GM21360 (cell line): ENCODE data around the gene TBCCD1.
A peak's percentile ranks its signal among the peaks of the same experiment; 100 is the strongest.
"Not testable (repeated sequence)": the region's sequence is repeated elsewhere in the genome, so short reads cannot be mapped to it uniquely, and the experiment has no call there.

Experiments used
- ATAC-seq: cut with Tn5 transposase; IDR thresholded peaks from one replicate; pipeline ENCODE4 v1.9.1; 2021; ENCODE audit warnings: mild to moderate bottlenecking, moderate library complexity; ENCODE audit not compliant: unreplicated experiment

The TBCCD1 gene

GRCh38 chr3:186596568-186597287, 29.6 kb upstream of the TBCCD1 start:
- ATAC-seq, result no peak

GRCh38 chr3:186594591-186595113, 27.5 kb upstream of the TBCCD1 start:
- no peak for ATAC-seq

DNA sequence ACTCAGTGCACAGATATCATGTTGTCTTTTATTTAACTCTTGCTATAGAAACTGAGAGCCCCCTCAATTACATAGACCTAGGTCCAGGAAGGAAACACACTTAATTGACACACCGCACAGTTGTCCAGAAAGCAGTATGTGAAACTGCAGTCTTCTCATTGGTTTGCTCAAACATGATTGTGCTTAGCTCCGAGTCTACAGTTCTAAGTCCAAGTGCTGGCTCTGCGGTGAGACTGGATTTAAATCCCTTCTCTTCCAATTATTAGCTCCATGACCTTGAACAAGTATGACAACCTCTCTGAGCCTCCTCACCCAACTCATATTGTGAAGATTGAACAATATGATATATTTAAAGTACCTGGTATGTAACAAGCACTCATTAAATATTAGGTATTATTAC, 26.7 kb upstream of the TBCCD1 start:
- ATAC-seq, result no peak

- ATAC-seq, result no peak
Observed at GRCh38 chr3:186592682-186593081, 25.5 kb upstream of the TBCCD1 start.

DNA sequence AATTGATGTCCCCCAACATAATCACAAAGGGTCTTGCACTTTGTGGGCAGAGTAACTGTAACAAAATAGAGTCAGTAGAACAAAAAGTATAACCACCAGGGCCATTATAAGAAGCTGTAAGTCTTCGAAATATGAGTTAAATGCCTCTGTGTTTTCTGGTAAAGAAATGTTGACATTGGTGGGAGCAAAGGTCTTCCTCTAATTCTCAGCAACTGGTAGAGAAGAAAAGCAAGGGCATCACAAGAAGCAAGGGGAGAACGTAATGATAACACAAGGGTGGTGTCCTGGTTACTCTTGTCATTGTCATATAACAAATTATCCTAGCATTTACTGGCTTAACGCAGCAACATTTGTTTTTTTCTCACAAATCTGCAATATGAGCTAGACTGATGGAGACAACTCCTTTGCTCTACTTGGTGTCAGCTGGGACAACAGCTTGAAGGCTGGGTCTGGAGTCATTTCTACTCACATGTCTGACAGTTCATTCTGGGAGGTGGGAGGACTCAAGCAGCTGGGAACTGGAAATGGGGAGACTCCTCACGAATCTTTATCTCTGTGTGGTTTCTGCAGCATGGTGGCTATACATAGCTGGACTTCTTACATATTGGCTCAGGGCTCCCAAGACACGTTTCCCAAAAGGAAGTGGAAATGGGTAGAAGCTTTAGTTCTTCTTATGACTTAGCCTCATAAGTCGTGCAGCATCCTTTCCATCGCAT, 23.6 kb upstream of the TBCCD1 start:
- ATAC-seq, result no peak

GRCh38 chr3:186589856-186590579, 22.9 kb upstream of the TBCCD1 start:
- ATAC-seq, result no peak

DNA sequence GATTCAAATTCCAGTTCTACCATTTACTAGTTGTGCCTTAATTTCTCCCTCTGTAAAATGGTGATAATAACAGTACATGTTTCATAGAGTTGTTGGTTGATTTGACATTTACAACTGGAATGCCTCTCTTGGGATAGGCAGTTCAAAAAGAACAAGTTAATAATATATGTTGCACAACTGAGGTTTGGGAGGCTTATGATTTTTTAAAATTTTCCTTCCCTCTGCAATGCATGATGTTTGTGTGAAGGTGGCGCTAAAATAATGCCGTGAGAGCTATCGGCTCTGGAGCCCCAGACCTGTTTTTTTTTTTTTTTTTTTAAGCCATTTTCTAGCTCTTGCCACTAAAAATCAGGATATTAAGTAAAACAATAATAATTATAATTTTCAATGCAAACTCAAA, 22.0 kb upstream of the TBCCD1 start:
- no peak for ATAC-seq

DNA sequence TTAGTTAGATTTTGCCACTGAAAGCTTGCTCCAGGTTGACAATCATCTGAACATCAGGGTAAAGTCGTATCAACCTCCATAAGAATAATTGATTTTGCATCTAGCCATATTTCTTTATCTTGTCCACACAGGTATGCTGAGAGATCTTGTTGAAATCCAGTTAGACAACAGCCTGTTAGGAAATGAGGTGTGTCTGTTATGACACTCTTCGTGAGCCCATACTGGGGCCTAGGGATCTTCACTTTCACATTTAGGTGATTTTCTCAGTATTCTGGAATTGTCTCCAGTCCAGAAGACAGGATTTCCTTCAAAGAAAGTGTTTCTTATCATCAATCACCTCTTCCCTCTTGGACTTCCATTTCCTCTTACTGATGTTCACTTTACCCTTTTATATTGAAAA, 21.5 kb upstream of the TBCCD1 start:
- no peak for ATAC-seq

DNA sequence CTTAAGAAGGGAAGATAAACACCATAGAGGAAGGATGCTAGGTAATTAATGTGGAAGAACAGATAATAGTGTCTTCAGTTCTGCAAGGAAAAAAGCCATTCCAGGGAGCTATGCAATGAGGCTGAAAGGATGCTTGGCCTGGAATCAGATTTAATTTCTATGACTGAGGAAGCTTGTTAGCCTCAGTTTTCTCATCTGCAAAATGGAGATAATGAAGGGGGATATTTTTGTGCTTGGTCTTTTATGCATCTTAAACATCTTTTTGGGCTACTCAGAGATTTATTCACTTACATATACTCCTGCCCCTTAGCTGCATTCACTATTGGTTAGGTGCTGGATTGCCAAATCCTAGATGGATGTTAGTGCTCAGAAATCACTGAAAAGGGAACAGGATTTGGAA, 20.0 kb upstream of the TBCCD1 start:
- no peak for ATAC-seq

GRCh38 chr3:186586245-186586644, 19.1 kb upstream of the TBCCD1 start:
- not testable (repeated sequence) for ATAC-seq

- ATAC-seq, result no peak
Observed at GRCh38 chr3:186583831-186584230, 16.7 kb upstream of the TBCCD1 start.

DNA sequence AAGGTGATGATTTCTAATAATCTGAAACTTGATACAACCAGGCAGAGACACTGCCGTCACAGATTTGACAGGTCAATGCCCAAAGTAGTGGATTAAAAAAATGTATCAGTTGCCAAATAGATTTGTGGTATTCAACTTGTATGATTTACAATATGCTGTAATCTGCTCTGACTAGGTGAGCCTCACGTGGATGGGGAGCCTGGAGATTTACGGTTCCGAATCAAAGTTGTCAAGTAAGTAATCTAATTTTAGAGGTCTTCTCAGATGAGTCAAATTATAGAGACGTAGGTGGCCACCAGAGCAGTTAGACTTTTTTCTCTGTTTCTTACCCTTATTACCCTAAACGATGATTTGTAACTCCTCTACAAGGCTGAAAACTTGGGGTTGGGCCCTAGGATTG, 15.4 kb upstream of the TBCCD1 start:
- no peak for ATAC-seq

DNA sequence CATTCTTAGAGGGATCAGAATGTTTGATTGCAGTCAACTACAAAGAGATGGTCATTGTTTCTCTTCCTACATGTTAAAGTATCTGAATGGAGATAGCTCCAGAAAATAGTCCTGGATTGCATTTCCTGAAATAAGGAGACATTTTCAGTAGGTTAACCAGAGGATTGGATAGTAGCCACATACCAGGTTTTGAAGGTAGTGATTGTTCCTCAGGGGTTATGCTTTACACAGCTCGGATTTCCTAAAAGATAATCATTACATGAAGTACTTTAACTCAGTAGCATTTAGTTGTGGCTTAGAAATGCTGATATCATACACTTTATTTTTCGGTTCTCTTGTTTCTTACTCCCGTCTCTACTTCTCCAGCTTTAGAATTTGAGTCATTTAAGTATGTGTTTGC, 13.6 kb upstream of the TBCCD1 start:
- ATAC-seq, result no peak

DNA sequence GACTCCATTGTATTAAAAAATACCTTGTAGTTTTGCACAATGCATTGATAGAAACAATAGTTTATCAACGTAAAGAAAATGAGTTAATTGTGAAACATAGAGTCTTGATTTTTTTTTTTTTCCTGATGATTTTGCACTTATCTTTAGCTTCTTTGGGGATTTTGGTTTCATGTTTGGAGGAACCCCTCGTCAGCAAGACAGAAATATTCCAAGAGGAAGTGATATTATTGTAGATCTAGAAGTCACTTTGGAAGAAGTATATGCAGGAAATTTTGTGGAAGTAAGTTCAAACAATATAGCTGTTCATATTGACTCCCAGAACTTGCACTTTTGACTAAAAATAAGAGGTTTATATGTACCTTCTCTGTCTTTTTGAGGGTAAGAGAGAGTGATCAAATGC, 10.4 kb upstream of the TBCCD1 start:
- ATAC-seq, result no peak

DNA sequence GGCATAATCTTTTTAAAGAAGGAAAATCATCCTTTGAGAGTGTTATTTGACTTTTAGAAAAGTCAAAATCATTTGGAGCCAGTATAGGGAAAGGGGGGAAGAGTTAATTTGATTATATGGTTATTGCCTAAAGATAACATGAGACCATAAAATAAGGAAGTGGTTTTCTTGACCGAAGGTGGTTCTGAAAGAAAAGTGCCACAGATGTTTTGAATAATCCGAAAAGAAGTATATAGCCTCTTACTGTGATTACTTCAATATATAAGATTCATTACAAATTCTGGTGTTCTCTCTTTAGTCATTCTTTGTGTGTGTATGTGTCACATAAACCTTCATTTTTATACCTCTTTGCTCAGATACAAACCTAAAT, 4.5 kb upstream of the TBCCD1 start:
- ATAC-seq, result no peak

DNA sequence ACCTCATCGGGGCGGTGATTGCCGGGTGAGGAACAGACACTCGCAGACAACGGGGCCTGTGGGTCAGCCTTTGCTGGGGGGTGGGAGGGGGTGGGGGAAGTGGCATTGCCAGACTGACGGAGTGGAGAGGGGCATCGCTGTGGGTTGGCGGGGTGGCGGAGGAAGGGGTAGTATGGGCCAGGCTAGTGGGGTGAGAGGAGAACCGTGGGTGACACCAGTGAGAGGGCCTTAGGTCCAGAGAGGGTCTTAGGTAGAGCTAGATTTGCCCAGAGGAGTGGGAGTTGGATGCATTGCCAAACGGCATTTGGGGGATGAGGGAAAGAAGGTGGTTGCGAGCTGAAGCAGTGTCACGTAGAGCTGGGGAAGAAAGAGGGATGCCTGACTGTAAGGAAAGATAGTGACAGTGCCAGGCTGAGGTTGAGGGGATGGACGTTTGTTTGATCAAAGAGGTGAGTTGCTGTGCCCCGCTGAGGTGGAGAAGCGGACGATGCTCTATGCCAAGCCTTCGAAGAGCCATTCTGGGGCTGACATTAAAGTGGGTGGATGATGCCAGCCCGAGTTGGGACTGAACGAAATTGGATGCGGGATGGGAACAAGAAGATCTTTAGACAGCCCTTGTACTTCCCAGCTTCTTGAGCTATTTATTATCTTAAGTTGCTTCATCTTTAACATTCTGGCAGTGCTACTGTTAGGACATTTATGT, 4.0 kb upstream of the TBCCD1 start:
- ATAC-seq, result no peak

GRCh38 chr3:186570096-186570940, 3.2 kb upstream of the TBCCD1 start, which contains the start of gene DNAJB11:
Gene DNAJB11 (plus strand): TSS chr3:186570720. CDS start chr3:186570898, 178 bp downstream.
- peak; percentile 80 for ATAC-seq

DNA sequence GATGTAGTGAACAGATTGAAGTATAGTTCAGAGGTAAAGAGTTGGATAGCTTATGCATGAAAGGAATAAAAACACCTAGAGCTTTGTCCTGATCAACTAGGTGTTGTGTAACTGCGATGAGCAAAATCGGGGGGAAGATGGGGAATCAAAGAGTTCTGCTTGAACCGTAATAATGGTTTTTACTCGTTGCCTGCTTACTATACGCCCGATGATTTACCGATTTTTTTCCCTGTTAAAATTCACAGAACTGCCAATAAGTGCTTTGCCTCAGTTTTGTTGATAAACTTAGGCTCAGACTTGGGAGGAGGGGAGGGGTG, 2.6 kb upstream of the TBCCD1 start:
- ATAC-seq, result no peak

- ATAC-seq, result not testable (repeated sequence)
Observed at GRCh38 chr3:186569361-186569760, 2.2 kb upstream of the TBCCD1 start.

- ATAC-seq, result no peak
Observed at GRCh38 chr3:186566772-186567071, 417 bp downstream of the TBCCD1 start.
